HepG2 (cell line): Measurements from ENCODE around the gene FOSB. TPM values are rescaled to one million over a fixed set of nuclear protein-coding genes. Genes with fewer than 3 reads are reported as not detected.

Source experiments
- CBX2 ChIP-seq, 2 experiments: fragments of 200-600 bp in 1 of 2; sonication (generic); formaldehyde crosslinking in 1 of 2; IDR thresholded peaks; 2 replicates each; pipeline versions ENCODE4 v1.7.0 to v1.8.1; 2018 to 2022; ENCODE audit warnings: low read depth in 2 of 2, low read length in 1 of 2, mild to moderate bottlenecking in 1 of 2, missing genetic modification reagents in 1 of 2
- GTF2F1 ChIP-seq: fragments of 150-350 bp; IDR thresholded peaks from 2 replicates; pipeline ENCODE4 v1.6.1; 2014; ENCODE audit warnings: low read length
- MAFK ChIP-seq, 2 experiments: IDR thresholded peaks in 1 of 2; conservative IDR thresholded peaks in 1 of 2; 2 replicates each; pipeline ENCODE4 v1.6.1; 2011; ENCODE audit warnings: improper control_type of control experiment in 2 of 2, low read length in 2 of 2
- PHF5A ChIP-seq: IDR thresholded peaks from one replicate; pipeline ENCODE4 v1.6.1; 2018; ENCODE audit warnings: low read depth, missing genetic modification reagents; ENCODE audit not compliant: unreplicated experiment
- polyA plus RNA-seq, 8 experiments: library from polyadenylated mRNA; depleted of rRNA in 3 of 8; stranded (reverse) in 7 of 8; unstranded in 1 of 8; fragments of >200 nt; fragmentation: Illumina TruSeq in 4 of 8; extraction: Trizol in 4 of 8; gene quantifications; 2 replicates each; pipeline versions ENCODE4 v1.2.1 to v1.2.3, GENCODE V29; 2011 to 2016; ENCODE audit warnings: low read depth in 4 of 8, missing spikeins in 1 of 8, mixed read lengths in 1 of 8; ENCODE audit not compliant: insufficient read depth in 1 of 8
- total RNA-seq, 5 experiments: library from RNA; depleted of rRNA; stranded (reverse); fragments of >200 nt; fragmentation: Illumina TruSeq; extraction: Trizol; gene quantifications; 2 replicates each; pipeline ENCODE4 v1.2.3, GENCODE V29; 2016; ENCODE audit warnings: low read depth in 1 of 5
- TF ChIP-seq, protein P1 (sequence below): sonication (generic); formaldehyde crosslinking; IDR thresholded peaks from 2 replicates; pipeline ENCODE4 v1.9.0; 2021; ENCODE audit warnings: mild to moderate bottlenecking, missing genetic modification reagents
- TF ChIP-seq, protein P2 (sequence below): sonication (generic); formaldehyde crosslinking; IDR thresholded peaks from 2 replicates; pipeline ENCODE4 v1.5.0; 2020; ENCODE audit warnings: mild to moderate bottlenecking, missing genetic modification reagents, borderline replicate concordance
- TF ChIP-seq, protein P3 (sequence below): fragments of 450-650 bp; IDR thresholded peaks from 2 replicates; pipeline ENCODE4 v1.6.1; 2016
- TF ChIP-seq, protein P4 (sequence below): sonication (generic); formaldehyde crosslinking; IDR thresholded peaks from 2 replicates; pipeline ENCODE4 v1.4.0; 2020; ENCODE audit warnings: missing genetic modification reagents

Gene FOSB
- total and polyA plus RNA-seq, 2 of the 13 experiments (the other 11 are each of a cell fraction or from before 2014, with no cell fraction given) = 2.8 to 6.0 TPM

DNA sequence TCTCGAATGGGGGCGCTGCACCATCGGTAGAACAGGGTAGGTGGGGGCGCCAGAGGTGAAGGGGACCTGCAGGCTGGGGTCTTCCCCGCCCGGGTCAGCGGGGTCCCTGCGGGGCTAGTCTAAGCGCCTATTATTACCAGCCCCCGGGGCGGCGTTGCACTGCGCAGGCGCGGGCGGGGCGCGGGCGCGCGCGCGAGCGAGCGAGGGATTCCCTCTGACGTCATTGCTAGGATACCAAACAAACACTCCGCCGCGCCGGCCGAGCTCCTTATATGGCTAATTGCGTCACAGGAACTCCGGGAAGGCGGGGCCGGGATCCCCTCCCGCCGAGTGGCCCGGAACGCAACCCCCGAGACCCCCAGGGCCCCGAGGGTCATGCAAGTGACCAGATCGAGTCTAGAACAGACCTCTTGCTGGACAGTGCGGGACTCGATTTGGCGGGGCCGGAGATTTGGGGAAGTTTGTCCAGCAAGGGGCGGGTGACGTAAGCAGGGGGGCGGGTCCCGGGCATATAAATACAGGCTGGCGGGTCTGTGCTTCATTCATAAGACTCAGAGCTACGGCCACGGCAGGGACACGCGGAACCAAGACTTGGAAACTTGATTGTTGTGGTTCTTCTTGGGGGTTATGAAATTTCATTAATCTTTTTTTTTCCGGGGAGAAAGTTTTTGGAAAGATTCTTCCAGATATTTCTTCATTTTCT is at the start of gene FOSB (continued):
- TF ChIP-seq, protein P1, sequence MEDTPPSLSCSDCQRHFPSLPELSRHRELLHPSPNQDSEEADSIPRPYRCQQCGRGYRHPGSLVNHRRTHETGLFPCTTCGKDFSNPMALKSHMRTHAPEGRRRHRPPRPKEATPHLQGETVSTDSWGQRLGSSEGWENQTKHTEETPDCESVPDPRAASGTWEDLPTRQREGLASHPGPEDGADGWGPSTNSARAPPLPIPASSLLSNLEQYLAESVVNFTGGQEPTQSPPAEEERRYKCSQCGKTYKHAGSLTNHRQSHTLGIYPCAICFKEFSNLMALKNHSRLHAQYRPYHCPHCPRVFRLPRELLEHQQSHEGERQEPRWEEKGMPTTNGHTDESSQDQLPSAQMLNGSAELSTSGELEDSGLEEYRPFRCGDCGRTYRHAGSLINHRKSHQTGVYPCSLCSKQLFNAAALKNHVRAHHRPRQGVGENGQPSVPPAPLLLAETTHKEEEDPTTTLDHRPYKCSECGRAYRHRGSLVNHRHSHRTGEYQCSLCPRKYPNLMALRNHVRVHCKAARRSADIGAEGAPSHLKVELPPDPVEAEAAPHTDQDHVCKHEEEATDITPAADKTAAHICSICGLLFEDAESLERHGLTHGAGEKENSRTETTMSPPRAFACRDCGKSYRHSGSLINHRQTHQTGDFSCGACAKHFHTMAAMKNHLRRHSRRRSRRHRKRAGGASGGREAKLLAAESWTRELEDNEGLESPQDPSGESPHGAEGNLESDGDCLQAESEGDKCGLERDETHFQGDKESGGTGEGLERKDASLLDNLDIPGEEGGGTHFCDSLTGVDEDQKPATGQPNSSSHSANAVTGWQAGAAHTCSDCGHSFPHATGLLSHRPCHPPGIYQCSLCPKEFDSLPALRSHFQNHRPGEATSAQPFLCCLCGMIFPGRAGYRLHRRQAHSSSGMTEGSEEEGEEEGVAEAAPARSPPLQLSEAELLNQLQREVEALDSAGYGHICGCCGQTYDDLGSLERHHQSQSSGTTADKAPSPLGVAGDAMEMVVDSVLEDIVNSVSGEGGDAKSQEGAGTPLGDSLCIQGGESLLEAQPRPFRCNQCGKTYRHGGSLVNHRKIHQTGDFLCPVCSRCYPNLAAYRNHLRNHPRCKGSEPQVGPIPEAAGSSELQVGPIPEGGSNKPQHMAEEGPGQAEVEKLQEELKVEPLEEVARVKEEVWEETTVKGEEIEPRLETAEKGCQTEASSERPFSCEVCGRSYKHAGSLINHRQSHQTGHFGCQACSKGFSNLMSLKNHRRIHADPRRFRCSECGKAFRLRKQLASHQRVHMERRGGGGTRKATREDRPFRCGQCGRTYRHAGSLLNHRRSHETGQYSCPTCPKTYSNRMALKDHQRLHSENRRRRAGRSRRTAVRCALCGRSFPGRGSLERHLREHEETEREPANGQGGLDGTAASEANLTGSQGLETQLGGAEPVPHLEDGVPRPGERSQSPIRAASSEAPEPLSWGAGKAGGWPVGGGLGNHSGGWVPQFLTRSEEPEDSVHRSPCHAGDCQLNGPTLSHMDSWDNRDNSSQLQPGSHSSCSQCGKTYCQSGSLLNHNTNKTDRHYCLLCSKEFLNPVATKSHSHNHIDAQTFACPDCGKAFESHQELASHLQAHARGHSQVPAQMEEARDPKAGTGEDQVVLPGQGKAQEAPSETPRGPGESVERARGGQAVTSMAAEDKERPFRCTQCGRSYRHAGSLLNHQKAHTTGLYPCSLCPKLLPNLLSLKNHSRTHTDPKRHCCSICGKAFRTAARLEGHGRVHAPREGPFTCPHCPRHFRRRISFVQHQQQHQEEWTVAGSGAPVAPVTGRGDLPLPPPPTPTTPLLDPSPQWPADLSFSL (CRISPR knock-in tag) = no peak
- TF ChIP-seq MAFK (conservative IDR thresholded peaks at IDR 0.05 in 1 of 2, IDR thresholded peaks at IDR 0.05 in 1 of 2; ENCODE audit: low read length in 2 of 2) (no peak), CBX2 (IDR thresholded peaks at IDR 0.05; ENCODE audit: low read depth, low read length) (no peak), CBX2 (CRISPR knock-in tag; IDR thresholded peaks at IDR 0.05; ENCODE audit: low read depth) (no peak), PHF5A (peak; percentile 33), GTF2F1 (peak; percentile 83)
- TF ChIP-seq, protein P2, sequence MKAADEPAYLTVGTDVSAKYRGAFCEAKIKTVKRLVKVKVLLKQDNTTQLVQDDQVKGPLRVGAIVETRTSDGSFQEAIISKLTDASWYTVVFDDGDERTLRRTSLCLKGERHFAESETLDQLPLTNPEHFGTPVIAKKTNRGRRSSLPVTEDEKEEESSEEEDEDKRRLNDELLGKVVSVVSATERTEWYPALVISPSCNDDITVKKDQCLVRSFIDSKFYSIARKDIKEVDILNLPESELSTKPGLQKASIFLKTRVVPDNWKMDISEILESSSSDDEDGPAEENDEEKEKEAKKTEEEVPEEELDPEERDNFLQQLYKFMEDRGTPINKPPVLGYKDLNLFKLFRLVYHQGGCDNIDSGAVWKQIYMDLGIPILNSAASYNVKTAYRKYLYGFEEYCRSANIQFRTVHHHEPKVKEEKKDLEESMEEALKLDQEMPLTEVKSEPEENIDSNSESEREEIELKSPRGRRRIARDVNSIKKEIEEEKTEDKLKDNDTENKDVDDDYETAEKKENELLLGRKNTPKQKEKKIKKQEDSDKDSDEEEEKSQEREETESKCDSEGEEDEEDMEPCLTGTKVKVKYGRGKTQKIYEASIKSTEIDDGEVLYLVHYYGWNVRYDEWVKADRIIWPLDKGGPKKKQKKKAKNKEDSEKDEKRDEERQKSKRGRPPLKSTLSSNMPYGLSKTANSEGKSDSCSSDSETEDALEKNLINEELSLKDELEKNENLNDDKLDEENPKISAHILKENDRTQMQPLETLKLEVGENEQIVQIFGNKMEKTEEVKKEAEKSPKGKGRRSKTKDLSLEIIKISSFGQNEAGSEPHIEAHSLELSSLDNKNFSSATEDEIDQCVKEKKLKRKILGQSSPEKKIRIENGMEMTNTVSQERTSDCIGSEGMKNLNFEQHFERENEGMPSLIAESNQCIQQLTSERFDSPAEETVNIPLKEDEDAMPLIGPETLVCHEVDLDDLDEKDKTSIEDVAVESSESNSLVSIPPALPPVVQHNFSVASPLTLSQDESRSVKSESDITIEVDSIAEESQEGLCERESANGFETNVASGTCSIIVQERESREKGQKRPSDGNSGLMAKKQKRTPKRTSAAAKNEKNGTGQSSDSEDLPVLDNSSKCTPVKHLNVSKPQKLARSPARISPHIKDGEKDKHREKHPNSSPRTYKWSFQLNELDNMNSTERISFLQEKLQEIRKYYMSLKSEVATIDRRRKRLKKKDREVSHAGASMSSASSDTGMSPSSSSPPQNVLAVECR (CRISPR knock-in tag) = peak; percentile 89; the same call in 1 of the 2 replicates
- TF ChIP-seq, protein P3, sequence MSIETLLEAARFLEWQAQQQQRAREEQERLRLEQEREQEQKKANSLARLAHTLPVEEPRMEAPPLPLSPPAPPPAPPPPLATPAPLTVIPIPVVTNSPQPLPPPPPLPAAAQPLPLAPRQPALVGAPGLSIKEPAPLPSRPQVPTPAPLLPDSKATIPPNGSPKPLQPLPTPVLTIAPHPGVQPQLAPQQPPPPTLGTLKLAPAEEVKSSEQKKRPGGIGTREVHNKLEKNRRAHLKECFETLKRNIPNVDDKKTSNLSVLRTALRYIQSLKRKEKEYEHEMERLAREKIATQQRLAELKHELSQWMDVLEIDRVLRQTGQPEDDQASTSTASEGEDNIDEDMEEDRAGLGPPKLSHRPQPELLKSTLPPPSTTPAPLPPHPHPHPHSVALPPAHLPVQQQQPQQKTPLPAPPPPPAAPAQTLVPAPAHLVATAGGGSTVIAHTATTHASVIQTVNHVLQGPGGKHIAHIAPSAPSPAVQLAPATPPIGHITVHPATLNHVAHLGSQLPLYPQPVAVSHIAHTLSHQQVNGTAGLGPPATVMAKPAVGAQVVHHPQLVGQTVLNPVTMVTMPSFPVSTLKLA = no peak
- TF ChIP-seq, protein P4, sequence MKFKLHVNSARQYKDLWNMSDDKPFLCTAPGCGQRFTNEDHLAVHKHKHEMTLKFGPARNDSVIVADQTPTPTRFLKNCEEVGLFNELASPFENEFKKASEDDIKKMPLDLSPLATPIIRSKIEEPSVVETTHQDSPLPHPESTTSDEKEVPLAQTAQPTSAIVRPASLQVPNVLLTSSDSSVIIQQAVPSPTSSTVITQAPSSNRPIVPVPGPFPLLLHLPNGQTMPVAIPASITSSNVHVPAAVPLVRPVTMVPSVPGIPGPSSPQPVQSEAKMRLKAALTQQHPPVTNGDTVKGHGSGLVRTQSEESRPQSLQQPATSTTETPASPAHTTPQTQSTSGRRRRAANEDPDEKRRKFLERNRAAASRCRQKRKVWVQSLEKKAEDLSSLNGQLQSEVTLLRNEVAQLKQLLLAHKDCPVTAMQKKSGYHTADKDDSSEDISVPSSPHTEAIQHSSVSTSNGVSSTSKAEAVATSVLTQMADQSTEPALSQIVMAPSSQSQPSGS (CRISPR knock-in tag) = peak; percentile 100
